GM12875 (cell line): ENCODE measurements around the gene TMED1.

Experiments
- H3K4me3 ChIP-seq: one replicate; pipeline ENCODE4 v1.5.1; 2011; ENCODE audit warnings: low read depth, low read length, control low read depth
- CTCF ChIP-seq: IDR thresholded peaks from 2 replicates; pipeline ENCODE4 v1.5.1; 2011; ENCODE audit warnings: low read depth, mild to moderate bottlenecking, control low read depth, inconsistent platforms, low read length, moderate library complexity, borderline replicate concordance; ENCODE audit not compliant: insufficient read depth

The TMED1 gene

DNA sequence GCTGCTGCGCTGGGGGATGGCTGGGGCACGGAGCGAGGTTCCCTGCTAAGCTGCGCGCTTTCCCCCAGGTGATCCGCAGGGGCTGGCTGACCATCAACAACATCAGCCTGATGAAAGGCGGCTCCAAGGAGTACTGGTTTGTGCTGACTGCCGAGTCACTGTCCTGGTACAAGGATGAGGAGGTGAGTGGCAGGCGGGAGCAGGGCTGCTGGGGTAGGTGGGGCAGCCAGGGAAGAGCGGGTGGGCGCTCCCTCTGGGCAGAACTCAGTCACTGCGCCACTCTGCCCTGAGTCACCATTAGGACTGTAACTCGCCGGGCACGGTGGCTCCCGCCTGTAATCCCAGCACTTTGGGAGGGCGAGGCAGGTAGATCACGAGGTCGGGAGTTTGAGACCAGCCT lies 23.8 kb downstream of the TMED1 start:
- no peak for TF ChIP-seq CTCF
- H3K4me3 ChIP-seq: no peak overlapping the region

GRCh38 chr19:10811391-10812111 lies 24.5 kb downstream of the TMED1 start:
- no peak for TF ChIP-seq CTCF
- no peak overlapping the region for H3K4me3 ChIP-seq

DNA sequence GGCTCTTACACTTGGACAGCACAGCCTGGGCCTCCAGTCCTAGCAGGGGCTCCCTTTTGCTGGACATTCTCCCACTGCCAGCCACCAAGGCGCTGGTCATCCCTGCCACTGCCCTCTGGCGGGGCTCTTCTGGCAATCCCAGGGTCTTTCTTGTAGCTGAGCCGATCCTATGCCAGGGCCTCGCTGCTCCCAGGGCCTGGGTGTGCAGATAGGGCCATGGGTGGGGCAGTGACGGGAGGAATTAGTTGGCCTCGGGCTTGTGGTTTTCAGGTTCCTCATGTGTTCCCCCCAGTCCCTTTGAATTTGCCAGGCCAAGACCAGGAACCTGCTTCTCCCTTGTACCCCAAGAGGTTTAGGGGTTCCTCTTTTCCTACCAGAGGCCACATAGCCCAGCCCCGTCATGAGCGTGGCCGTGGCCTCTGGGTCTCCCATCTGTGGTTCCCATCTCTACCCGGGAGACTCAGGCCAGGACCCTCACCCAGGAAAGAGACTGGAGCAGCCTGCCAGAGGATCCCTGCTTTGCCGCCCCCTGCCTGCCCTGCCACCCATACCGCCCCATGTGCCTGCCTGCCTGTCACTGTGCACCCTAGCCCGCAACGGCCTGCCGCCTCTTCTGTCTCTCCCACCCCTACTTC lies 26.2 kb downstream of the TMED1 start:
- no peak for TF ChIP-seq CTCF
- H3K4me3 ChIP-seq: no peak overlapping the region

- TF ChIP-seq CTCF: no peak
- H3K4me3 ChIP-seq: no peak overlapping the region
Measured at GRCh38 chr19:10808937-10809649, 26.9 kb downstream of the TMED1 start.

DNA sequence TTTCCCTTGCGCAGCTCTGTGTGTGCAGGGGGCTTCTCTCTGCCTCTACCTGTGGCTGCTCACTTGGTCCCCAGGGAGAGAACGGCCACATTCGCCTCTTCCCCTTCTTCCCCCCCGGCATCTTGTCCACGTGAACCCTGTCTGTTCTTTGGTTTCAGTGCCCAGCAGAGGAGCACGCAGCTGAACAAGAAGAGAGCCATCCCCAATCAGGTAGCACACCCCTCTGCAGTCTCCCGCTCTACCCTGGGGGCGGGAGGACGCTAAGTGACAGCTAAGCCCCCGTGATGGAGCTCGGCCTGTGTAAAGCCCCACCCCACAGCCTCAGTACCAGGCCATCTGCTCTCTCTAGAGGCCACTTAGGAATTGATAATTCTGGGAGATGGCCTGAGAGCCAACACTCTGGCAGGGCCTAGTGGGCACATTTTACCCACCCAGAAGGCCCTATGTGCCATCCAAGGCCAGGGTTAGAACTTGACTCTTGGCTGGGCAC lies 30.2 kb downstream of the TMED1 start:
- H3K4me3 ChIP-seq: no peak overlapping the region
- TF ChIP-seq CTCF: no peak

- H3K4me3 ChIP-seq: no peak overlapping the region
- TF ChIP-seq CTCF: no peak
Measured at GRCh38 chr19:10805065-10805757, 30.8 kb downstream of the TMED1 start.
